Tibial nerve (tissue), 4 donors: ENCODE results near the gene CCDC24. TPM values are rescaled to one million over a fixed set of nuclear protein-coding genes. Genes with fewer than 3 reads are reported as not detected.

Source experiments
- DNase-seq, 2 donors: peaks; one replicate each; pipeline ENCODE4 v3.0.0-alpha.2; 2019; ENCODE audit warnings: low spot score in 2 of 2
- H3K27ac ChIP-seq, 4 donors: fragments of 200-600 bp; sonication (generic) in 3 of 4; one replicate each; pipeline ENCODE4 v1.5.1; 2017 to 2019; ENCODE audit warnings: mild to moderate bottlenecking in 1 of 4
- H3K27me3 ChIP-seq, 2 donors: fragments of 200-600 bp; sonication (generic) in 1 of 2; one replicate each; pipeline versions ENCODE4 v1.5.1 to v1.6.0; 2017 to 2019
- H3K36me3 ChIP-seq, 3 donors: fragments of 200-600 bp; sonication (generic); one replicate each; pipeline ENCODE4 v1.5.1; 2018 to 2019
- H3K4me1 ChIP-seq, 4 donors: fragments of 200-600 bp; sonication (generic) in 3 of 4; one replicate each; pipeline ENCODE4 v1.5.1; 2017 to 2019
- H3K4me3 ChIP-seq, 4 donors: fragments of 200-600 bp; sonication (generic) in 3 of 4; one replicate each; pipeline ENCODE4 v1.5.1; 2017 to 2019; ENCODE audit warnings: mild to moderate bottlenecking in 1 of 4, moderate library complexity in 1 of 4
- H3K9me3 ChIP-seq, 4 donors: fragments of 200-600 bp; sonication (generic) in 3 of 4; one replicate each; pipeline ENCODE4 v1.5.1; 2017 to 2019
- CTCF ChIP-seq, 5 experiments: fragments of 200-600 bp in 3 of 5; fragments of 450-650 bp in 2 of 5; sonication (generic) in 3 of 5; IDR thresholded peaks; one replicate each; pipeline ENCODE4 v1.5.1; 2016 to 2019; ENCODE audit warnings: antibody characterized with exemption in 5 of 5, mild to moderate bottlenecking in 3 of 5, moderate library complexity in 2 of 5
- EP300 ChIP-seq, 2 donors: sonication (generic); formaldehyde crosslinking; IDR thresholded peaks; one replicate each; pipeline ENCODE4 v1.6.1; 2017; ENCODE audit warnings: antibody characterized with exemption in 2 of 2, mild to moderate bottlenecking in 1 of 2
- POLR2A ChIP-seq, 2 donors: fragments of 450-650 bp; IDR thresholded peaks; one replicate each; pipeline ENCODE4 v1.6.1; 2017; ENCODE audit warnings: antibody characterized with exemption in 2 of 2, mild to moderate bottlenecking in 2 of 2, moderate library complexity in 2 of 2
- WGBS, 2 donors: methylation state at CpG; one replicate each; pipeline ENCODE4 v1.1.5; 2018; 5-methylcytosine and 5-hydroxymethylcytosine counted together
- total RNA-seq, 4 donors: library from RNA; depleted of rRNA; stranded (reverse); fragments of >200 nt; gene quantifications; one replicate each; pipeline ENCODE4 v1.1.0, GENCODE V29; 2016

Gene CCDC24
- total RNA-seq, 4 donors from 2014 or later = 5.4 to 18.8 (median 8.9) TPM

GRCh38 chr1:44040418-44040817, 49.0 kb downstream of the CCDC24 start:
- H3K36me3 ChIP-seq = no peaks in the 10 kb centered on the region
- H3K27ac ChIP-seq = no peak overlapping the region
- no peak for DNase-seq
- no peak overlapping the region for H3K4me3 ChIP-seq
- peaks cover 0 to 15% (median 6%) of the 10 kb centered on the region in 4 donors for H3K4me1 ChIP-seq
- WGBS, 2 donors = 88 to 92% methylated on average over 2 of the region's 2 CpGs
- no peak for TF ChIP-seq CTCF (IDR thresholded peaks at IDR 0.05)
- no peak for TF ChIP-seq EP300 (IDR thresholded peaks at IDR 0.05)
- no peak for TF ChIP-seq POLR2A (IDR thresholded peaks at IDR 0.05)
- H3K27me3 ChIP-seq = no peaks in the 10 kb centered on the region
- H3K9me3 ChIP-seq = no peaks in the 10 kb centered on the region

GRCh38 chr1:44040846-44041245, 49.4 kb downstream of the CCDC24 start:
- Histone ChIP-seq H3K4me1 (peaks cover 0 to 10% (median 3%) of the 10 kb centered on the region in 4 donors), H3K4me3 (no peak overlapping the region), H3K36me3 (no peaks in the 10 kb centered on the region), H3K9me3 (no peaks in the 10 kb centered on the region), H3K27me3 (no peaks in the 10 kb centered on the region), H3K27ac (no peak overlapping the region)
- TF ChIP-seq EP300 (IDR thresholded peaks at IDR 0.05) = no peak
- no peak for TF ChIP-seq CTCF (IDR thresholded peaks at IDR 0.05)
- TF ChIP-seq POLR2A (IDR thresholded peaks at IDR 0.05) = no peak
- 69 to 73% methylated on average over 4 of the region's 4 CpGs for WGBS, 2 donors
- no peak for DNase-seq

- TF ChIP-seq CTCF (IDR thresholded peaks at IDR 0.05) = no peak
- no peak for TF ChIP-seq POLR2A (IDR thresholded peaks at IDR 0.05)
- TF ChIP-seq EP300 (IDR thresholded peaks at IDR 0.05) = no peak
Observed at GRCh38 chr1:44043176-44044070, 52.0 kb downstream of the CCDC24 start.

GRCh38 chr1:44044071-44044801, 52.8 kb downstream of the CCDC24 start:
- peaks cover 0 to 13% (median 1%) of the 10 kb centered on the region in 4 donors for H3K4me1 ChIP-seq
- H3K9me3 ChIP-seq = no peaks in the 10 kb centered on the region
- no peak for TF ChIP-seq CTCF (IDR thresholded peaks at IDR 0.05)
- no peak for TF ChIP-seq EP300 (IDR thresholded peaks at IDR 0.05)
- no peak for TF ChIP-seq POLR2A (IDR thresholded peaks at IDR 0.05)
- no peak for DNase-seq
- no peak overlapping the region for H3K4me3 ChIP-seq
- 84% methylated on average over 7 of the region's 7 CpGs for WGBS, 2 donors
- H3K27ac ChIP-seq = no peak overlapping the region
- H3K36me3 ChIP-seq = no peaks in the 10 kb centered on the region
- no peaks in the 10 kb centered on the region for H3K27me3 ChIP-seq

More at GRCh38 chr1:44043176-44044070, 52.0 kb downstream of the CCDC24 start:
- H3K27ac ChIP-seq = no peak overlapping the region
- H3K9me3 ChIP-seq = no peaks in the 10 kb centered on the region
- no peaks in the 10 kb centered on the region for H3K36me3 ChIP-seq
- no peak overlapping the region for H3K4me3 ChIP-seq
- no peak for DNase-seq
- H3K27me3 ChIP-seq = no peaks in the 10 kb centered on the region
- WGBS, 2 donors = 73 to 83% methylated on average over 14 to 16 of the region's 16 CpGs
- H3K4me1 ChIP-seq = peaks cover 0 to 11% (median 1%) of the 10 kb centered on the region in 4 donors

GRCh38 chr1:44045064-44045463, 53.7 kb downstream of the CCDC24 start:
- DNase-seq = no peak
- no peak for TF ChIP-seq CTCF (IDR thresholded peaks at IDR 0.05)
- TF ChIP-seq EP300 (IDR thresholded peaks at IDR 0.05) = no peak
- no peak for TF ChIP-seq POLR2A (IDR thresholded peaks at IDR 0.05)
- Histone ChIP-seq H3K4me1 (peaks cover 0 to 13% (median 1%) of the 10 kb centered on the region in 4 donors), H3K36me3 (no peaks in the 10 kb centered on the region), H3K27me3 (no peaks in the 10 kb centered on the region), H3K9me3 (no peaks in the 10 kb centered on the region), H3K4me3 (no peak overlapping the region), H3K27ac (no peak overlapping the region)
- 74 to 86% methylated on average over 9 of the region's 9 CpGs for WGBS, 2 donors
